ENCODE results near the gene ALS2CL.

ALS2CL gene

DNA sequence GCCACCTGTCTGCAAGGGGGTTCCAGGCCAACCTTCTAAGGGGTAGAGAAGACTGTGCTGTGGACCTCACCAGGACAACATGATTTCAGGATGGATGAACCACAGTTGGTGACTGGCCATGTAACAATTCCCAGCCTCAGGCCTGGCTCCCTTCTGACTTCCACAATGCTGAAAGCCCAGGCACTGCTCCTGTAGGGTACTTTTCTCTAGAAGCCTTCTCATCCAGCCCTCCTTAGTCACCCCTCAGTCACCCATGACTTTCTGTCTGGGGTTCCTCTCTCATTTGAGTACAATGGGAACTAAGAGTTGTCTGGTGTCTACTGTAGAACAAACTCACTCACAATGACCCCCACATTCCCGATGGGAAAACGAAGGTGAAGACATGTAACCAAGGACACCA lies 8.6 kb downstream of the ALS2CL start:
- no peaks in the 10 kb centered on the region for H3K4me1 ChIP-seq (ENCODE audit: control insufficient read depth, insufficient read depth, low read length, poor library complexity, severe bottlenecking)
- no peak overlapping the region for H3K27ac ChIP-seq (ENCODE audit: low read depth, low read length, severe bottlenecking)
- WGBS, 2 experiments (ENCODE audit: insufficient coverage in 2 of 2): 66 to 100% methylated on average over 1 to 2 of the region's 2 CpGs
- no peaks in the 10 kb centered on the region for H3K36me3 ChIP-seq (ENCODE audit: control insufficient read depth, insufficient read depth, low read length)
- no peaks in the 10 kb centered on the region for H3K9me3 ChIP-seq (ENCODE audit: control insufficient read depth, low read length)
- no peak overlapping the region for H3K4me3 ChIP-seq (ENCODE audit: extremely low read depth, insufficient read depth, low read length, poor library complexity, severe bottlenecking)

- H3K4me3 ChIP-seq (ENCODE audit: extremely low read depth, insufficient read depth, low read length, poor library complexity, severe bottlenecking): no peak overlapping the region
- 94 to 100% methylated on average over 5 to 9 of the region's 11 CpGs for WGBS, 2 experiments (ENCODE audit: insufficient coverage in 2 of 2)
- H3K9me3 ChIP-seq (ENCODE audit: control insufficient read depth, low read length): no peaks in the 10 kb centered on the region
- H3K36me3 ChIP-seq (ENCODE audit: control insufficient read depth, insufficient read depth, low read length): no peaks in the 10 kb centered on the region
- no peak overlapping the region for H3K27ac ChIP-seq (ENCODE audit: low read depth, low read length, severe bottlenecking)
- H3K4me1 ChIP-seq (ENCODE audit: control insufficient read depth, insufficient read depth, low read length, poor library complexity, severe bottlenecking): no peaks in the 10 kb centered on the region
Measured at GRCh38 chr3:46682974-46683373, 10.5 kb downstream of the ALS2CL start.

GRCh38 chr3:46681856-46682540 lies 11.5 kb downstream of the ALS2CL start:
- no peaks in the 10 kb centered on the region for H3K4me1 ChIP-seq (ENCODE audit: control insufficient read depth, insufficient read depth, low read length, poor library complexity, severe bottlenecking)
- 92 to 94% methylated on average over 9 to 10 of the region's 13 CpGs for WGBS, 2 experiments (ENCODE audit: insufficient coverage in 2 of 2)

GRCh38 chr3:46681387-46681786 lies 12.1 kb downstream of the ALS2CL start:
- H3K9me3 ChIP-seq (ENCODE audit: control insufficient read depth, low read length): no peaks in the 10 kb centered on the region
- no peaks in the 10 kb centered on the region for H3K36me3 ChIP-seq (ENCODE audit: control insufficient read depth, insufficient read depth, low read length)
- H3K4me1 ChIP-seq (ENCODE audit: control insufficient read depth, insufficient read depth, low read length, poor library complexity, severe bottlenecking): no peaks in the 10 kb centered on the region
- 90 to 97% methylated on average over 8 to 9 of the region's 10 CpGs for WGBS, 2 experiments (ENCODE audit: insufficient coverage in 2 of 2)
- H3K4me3 ChIP-seq (ENCODE audit: extremely low read depth, insufficient read depth, low read length, poor library complexity, severe bottlenecking): no peak overlapping the region
- H3K27ac ChIP-seq (ENCODE audit: low read depth, low read length, severe bottlenecking): no peak overlapping the region

More at GRCh38 chr3:46681856-46682540, 11.5 kb downstream of the ALS2CL start:
- Histone ChIP-seq H3K4me3 (ENCODE audit: extremely low read depth, insufficient read depth, low read length, poor library complexity, severe bottlenecking) (no peak overlapping the region), H3K27ac (ENCODE audit: low read depth, low read length, severe bottlenecking) (no peak overlapping the region), H3K36me3 (ENCODE audit: control insufficient read depth, insufficient read depth, low read length) (no peaks in the 10 kb centered on the region), H3K9me3 (ENCODE audit: control insufficient read depth, low read length) (no peaks in the 10 kb centered on the region)

GRCh38 chr3:46680298-46680826 lies 13.1 kb downstream of the ALS2CL start:
- Histone ChIP-seq H3K36me3 (ENCODE audit: control insufficient read depth, insufficient read depth, low read length) (no peaks in the 10 kb centered on the region), H3K27ac (ENCODE audit: low read depth, low read length, severe bottlenecking) (no peak overlapping the region), H3K9me3 (ENCODE audit: control insufficient read depth, low read length) (no peaks in the 10 kb centered on the region), H3K4me3 (ENCODE audit: extremely low read depth, insufficient read depth, low read length, poor library complexity, severe bottlenecking) (no peak overlapping the region), H3K4me1 (ENCODE audit: control insufficient read depth, insufficient read depth, low read length, poor library complexity, severe bottlenecking) (no peaks in the 10 kb centered on the region)
- 94 to 98% methylated on average over 6 of the region's 9 CpGs for WGBS, 2 experiments (ENCODE audit: insufficient coverage in 2 of 2)

- no peak overlapping the region for H3K27ac ChIP-seq (ENCODE audit: low read depth, low read length, severe bottlenecking)
- H3K4me3 ChIP-seq (ENCODE audit: extremely low read depth, insufficient read depth, low read length, poor library complexity, severe bottlenecking): no peak overlapping the region
- no peaks in the 10 kb centered on the region for H3K4me1 ChIP-seq (ENCODE audit: control insufficient read depth, insufficient read depth, low read length, poor library complexity, severe bottlenecking)
- H3K36me3 ChIP-seq (ENCODE audit: control insufficient read depth, insufficient read depth, low read length): no peaks in the 10 kb centered on the region
- no peaks in the 10 kb centered on the region for H3K9me3 ChIP-seq (ENCODE audit: control insufficient read depth, low read length)
- WGBS, 2 experiments (ENCODE audit: insufficient coverage in 2 of 2): 92 to 97% methylated on average over 4 to 5 of the region's 5 CpGs
Measured at GRCh38 chr3:46679681-46680080, 13.8 kb downstream of the ALS2CL start.

DNA sequence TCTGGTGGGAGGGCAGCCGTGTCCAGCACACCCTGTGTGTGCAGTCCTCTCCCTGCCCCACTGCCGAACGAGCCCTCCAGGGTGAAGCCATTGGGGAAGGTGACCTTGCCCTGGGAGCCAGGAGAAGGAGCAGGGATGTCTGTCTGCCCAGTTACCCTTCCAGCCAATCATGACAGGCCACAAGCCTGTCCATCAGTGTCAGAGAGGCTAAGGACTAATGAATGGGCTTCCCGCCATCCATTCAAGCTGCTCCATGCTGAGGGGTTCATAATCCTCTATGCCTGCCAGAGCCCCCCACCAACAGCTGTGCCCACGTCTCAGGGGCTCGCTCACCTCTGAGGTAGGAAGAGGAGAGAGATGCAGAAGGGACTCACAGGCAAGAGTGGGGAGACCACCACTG lies 15.2 kb downstream of the ALS2CL start:
- Histone ChIP-seq H3K4me1 (ENCODE audit: control insufficient read depth, insufficient read depth, low read length, poor library complexity, severe bottlenecking) (no peaks in the 10 kb centered on the region), H3K27ac (ENCODE audit: low read depth, low read length, severe bottlenecking) (no peak overlapping the region), H3K36me3 (ENCODE audit: control insufficient read depth, insufficient read depth, low read length) (no peaks in the 10 kb centered on the region), H3K9me3 (ENCODE audit: control insufficient read depth, low read length) (no peaks in the 10 kb centered on the region), H3K4me3 (ENCODE audit: extremely low read depth, insufficient read depth, low read length, poor library complexity, severe bottlenecking) (no peak overlapping the region)
- WGBS, 2 experiments (ENCODE audit: insufficient coverage in 2 of 2): 95 to 97% methylated on average over 3 to 5 of the region's 6 CpGs

GRCh38 chr3:46677411-46677726 lies 16.1 kb downstream of the ALS2CL start:
- WGBS, 2 experiments (ENCODE audit: insufficient coverage in 2 of 2): 77 to 82% methylated on average over 5 to 6 of the region's 6 CpGs

GRCh38 chr3:46676601-46677410 lies 16.7 kb downstream of the ALS2CL start:
- 83 to 96% methylated on average over 10 of the region's 16 CpGs for WGBS, 2 experiments (ENCODE audit: insufficient coverage in 2 of 2)
- H3K36me3 ChIP-seq (ENCODE audit: control insufficient read depth, insufficient read depth, low read length): no peaks in the 10 kb centered on the region
- no peak overlapping the region for H3K27ac ChIP-seq (ENCODE audit: low read depth, low read length, severe bottlenecking)
- no peaks in the 10 kb centered on the region for H3K9me3 ChIP-seq (ENCODE audit: control insufficient read depth, low read length)
- H3K4me3 ChIP-seq (ENCODE audit: extremely low read depth, insufficient read depth, low read length, poor library complexity, severe bottlenecking): no peak overlapping the region
- no peaks in the 10 kb centered on the region for H3K4me1 ChIP-seq (ENCODE audit: control insufficient read depth, insufficient read depth, low read length, poor library complexity, severe bottlenecking)

More at GRCh38 chr3:46677411-46677726, 16.1 kb downstream of the ALS2CL start:
- H3K36me3 ChIP-seq (ENCODE audit: control insufficient read depth, insufficient read depth, low read length): no peaks in the 10 kb centered on the region
- H3K4me3 ChIP-seq (ENCODE audit: extremely low read depth, insufficient read depth, low read length, poor library complexity, severe bottlenecking): no peak overlapping the region
- no peaks in the 10 kb centered on the region for H3K4me1 ChIP-seq (ENCODE audit: control insufficient read depth, insufficient read depth, low read length, poor library complexity, severe bottlenecking)
- H3K9me3 ChIP-seq (ENCODE audit: control insufficient read depth, low read length): no peaks in the 10 kb centered on the region
- no peak overlapping the region for H3K27ac ChIP-seq (ENCODE audit: low read depth, low read length, severe bottlenecking)

- no peak overlapping the region for H3K4me3 ChIP-seq (ENCODE audit: extremely low read depth, insufficient read depth, low read length, poor library complexity, severe bottlenecking)
- 91 to 93% methylated on average over 8 to 9 of the region's 9 CpGs for WGBS, 2 experiments (ENCODE audit: insufficient coverage in 2 of 2)
- no peaks in the 10 kb centered on the region for H3K4me1 ChIP-seq (ENCODE audit: control insufficient read depth, insufficient read depth, low read length, poor library complexity, severe bottlenecking)
- H3K36me3 ChIP-seq (ENCODE audit: control insufficient read depth, insufficient read depth, low read length): no peaks in the 10 kb centered on the region
- no peaks in the 10 kb centered on the region for H3K9me3 ChIP-seq (ENCODE audit: control insufficient read depth, low read length)
- no peak overlapping the region for H3K27ac ChIP-seq (ENCODE audit: low read depth, low read length, severe bottlenecking)
Measured at GRCh38 chr3:46675843-46676567, 17.5 kb downstream of the ALS2CL start.

Data from mesodermal cell (in vitro differentiated cells).